Measurements from ENCODE around the gene PIK3CG. TPM values are rescaled to one million over a fixed set of nuclear protein-coding genes. Genes with fewer than 3 reads are reported as not detected.
A peak's percentile ranks its signal among the peaks of the same experiment; 100 is the strongest.
"Not testable (repeated sequence)": the region's sequence is repeated elsewhere in the genome, so short reads cannot be mapped to it uniquely, and the experiment has no call there.

The PIK3CG gene
- total RNA-seq, 1 donor from 2014 or later: 0.23 TPM

DNA sequence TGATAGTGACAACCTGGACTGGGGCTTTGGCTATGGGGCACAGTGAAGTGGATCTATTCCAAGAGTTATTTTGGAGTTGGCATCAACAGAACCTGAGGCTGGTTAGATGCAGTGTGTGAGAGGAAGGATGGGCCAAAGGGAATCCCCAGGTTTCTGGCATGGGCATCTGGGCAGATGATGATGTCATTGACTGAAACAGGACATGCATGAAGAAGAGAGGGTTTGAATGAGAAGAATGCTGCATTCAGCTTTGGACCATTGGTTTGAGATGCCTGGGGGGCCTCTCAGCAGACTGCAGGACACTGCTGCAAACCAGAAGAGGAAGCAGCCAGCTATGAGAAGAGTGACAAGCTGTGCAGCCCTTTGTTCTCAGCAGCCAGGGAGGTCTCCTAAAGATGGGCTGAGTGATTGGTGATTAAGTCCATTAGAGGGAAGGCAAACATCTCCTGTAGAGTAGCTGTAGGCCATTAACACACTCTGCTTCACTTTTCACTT, 23.1 kb upstream of the PIK3CG start:
- DNase-seq (ENCODE audit: low read depth): peak; percentile 77

DNA sequence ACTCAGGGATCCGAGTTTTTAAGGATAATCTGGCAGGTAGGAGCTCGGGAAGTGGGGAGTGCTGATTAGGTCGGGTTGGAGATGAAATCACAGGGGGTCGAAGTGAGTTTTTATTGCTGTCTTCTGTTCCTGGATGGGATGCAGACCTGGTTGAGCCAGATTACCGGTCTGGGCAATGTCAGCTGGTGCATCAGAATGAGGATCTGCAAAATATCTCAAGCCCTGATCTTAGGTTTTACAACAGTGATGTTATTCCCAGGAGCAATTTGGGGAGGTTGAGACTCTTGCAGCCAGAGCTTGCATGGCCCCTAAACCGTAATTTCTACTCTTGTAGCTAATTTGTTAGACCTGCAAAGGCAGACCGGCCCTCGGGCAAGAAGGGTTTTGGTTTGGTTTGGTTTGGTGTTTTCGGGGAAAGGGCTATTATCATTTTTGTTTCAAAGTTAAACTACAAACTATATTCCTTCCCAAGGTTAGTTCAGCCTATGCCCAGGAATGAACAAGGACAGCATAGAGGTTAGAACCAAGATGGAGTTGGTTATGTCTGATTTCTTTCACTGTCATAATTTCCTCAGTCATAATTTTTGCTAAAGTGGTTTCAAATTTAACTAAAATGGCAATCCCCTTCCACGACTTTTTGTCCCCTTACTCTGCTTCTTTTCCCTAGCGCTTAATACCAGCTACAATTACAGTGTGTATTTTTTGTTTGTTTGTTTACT, 20.6 kb upstream of the PIK3CG start:
- DNase-seq (ENCODE audit: low read depth): no peak
- TF ChIP-seq, protein P1, sequence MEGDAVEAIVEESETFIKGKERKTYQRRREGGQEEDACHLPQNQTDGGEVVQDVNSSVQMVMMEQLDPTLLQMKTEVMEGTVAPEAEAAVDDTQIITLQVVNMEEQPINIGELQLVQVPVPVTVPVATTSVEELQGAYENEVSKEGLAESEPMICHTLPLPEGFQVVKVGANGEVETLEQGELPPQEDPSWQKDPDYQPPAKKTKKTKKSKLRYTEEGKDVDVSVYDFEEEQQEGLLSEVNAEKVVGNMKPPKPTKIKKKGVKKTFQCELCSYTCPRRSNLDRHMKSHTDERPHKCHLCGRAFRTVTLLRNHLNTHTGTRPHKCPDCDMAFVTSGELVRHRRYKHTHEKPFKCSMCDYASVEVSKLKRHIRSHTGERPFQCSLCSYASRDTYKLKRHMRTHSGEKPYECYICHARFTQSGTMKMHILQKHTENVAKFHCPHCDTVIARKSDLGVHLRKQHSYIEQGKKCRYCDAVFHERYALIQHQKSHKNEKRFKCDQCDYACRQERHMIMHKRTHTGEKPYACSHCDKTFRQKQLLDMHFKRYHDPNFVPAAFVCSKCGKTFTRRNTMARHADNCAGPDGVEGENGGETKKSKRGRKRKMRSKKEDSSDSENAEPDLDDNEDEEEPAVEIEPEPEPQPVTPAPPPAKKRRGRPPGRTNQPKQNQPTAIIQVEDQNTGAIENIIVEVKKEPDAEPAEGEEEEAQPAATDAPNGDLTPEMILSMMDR (conservative IDR thresholded peaks at IDR 0.05; ENCODE audit: low read depth, low read length): no peak
- H3K4me3 ChIP-seq (ENCODE audit: low read depth, low read length): no peak overlapping the region

More for the DNA sequence above, 23.1 kb upstream of the PIK3CG start:
- H3K4me3 ChIP-seq (ENCODE audit: low read depth, low read length): no peak overlapping the region
- TF ChIP-seq, protein P1 (conservative IDR thresholded peaks at IDR 0.05; ENCODE audit: low read depth, low read length): no peak

DNA sequence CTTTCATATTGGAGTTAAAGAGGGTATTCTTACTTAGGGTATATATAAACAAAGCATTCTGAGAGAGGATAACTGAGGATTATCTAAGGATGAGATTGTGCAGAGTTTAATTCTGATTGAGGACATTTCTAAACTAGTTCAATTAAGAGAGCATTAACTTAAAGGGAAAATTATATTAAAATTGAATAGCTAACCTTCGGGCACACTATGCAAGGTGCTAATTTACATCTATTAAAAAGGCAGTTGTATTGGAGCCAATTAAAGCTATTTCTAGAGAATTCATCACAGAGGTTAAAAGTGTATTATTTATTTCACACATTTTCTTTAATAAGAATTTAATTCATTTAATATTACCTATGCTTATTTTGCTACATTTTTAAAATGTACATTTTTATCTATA, 17.0 kb upstream of the PIK3CG start:
- DNase-seq (ENCODE audit: low read depth): no peak
- no peak overlapping the region for H3K4me3 ChIP-seq (ENCODE audit: low read depth, low read length)
- TF ChIP-seq, protein P1 (conservative IDR thresholded peaks at IDR 0.05; ENCODE audit: low read depth, low read length): no peak

DNA sequence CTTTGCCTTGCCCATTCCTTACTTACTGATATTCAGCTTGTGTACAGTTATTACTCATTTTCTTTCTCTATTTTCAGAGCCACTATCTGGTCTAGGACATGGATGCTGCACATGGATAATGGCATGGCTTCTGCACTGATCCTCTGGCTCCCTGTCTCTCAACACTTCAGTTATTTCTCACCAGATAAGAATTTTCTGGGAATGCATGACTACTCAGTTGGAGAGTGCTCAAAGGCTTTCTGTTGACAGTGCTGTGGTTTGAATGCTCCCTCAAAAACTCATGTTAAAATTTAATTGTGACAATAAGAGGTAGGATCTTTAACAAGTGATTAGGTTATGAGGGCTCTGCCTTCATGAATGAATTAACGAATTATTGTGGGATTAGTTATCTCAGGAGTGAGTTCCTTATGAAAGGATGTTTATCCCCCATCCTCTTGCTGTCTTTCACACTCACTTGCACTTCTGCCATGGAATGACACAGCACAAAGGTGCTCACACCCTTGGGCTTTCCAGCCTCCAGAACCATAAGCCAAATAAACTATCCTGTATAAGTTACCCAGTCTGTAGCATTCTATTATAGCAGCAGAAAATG, 16.1 kb upstream of the PIK3CG start:
- TF ChIP-seq, protein P1 (conservative IDR thresholded peaks at IDR 0.05; ENCODE audit: low read depth, low read length): no peak
- H3K4me3 ChIP-seq (ENCODE audit: low read depth, low read length): no peak overlapping the region
- DNase-seq (ENCODE audit: low read depth): peak; percentile 98

DNA sequence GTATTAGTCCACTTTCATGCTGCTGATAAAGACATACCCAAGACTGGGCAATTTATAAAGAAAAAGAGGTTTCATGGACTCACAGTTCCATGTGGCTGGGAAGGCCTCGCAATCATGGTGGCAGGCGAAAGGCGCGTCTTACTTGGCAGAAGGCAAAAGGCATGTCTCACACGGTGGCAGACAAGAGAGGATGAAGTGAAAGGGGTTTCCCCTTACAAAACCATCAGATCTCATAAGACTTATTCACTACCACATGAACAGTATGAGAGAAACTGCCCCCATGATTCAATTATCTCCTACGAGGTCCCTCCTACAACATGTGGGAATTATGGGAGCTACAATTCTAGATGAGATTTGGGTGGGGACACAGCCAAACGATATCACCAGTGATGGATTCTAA, 13.4 kb upstream of the PIK3CG start:
- not testable (repeated sequence) for DNase-seq (ENCODE audit: low read depth); H3K4me3 ChIP-seq (ENCODE audit: low read depth, low read length)

DNA sequence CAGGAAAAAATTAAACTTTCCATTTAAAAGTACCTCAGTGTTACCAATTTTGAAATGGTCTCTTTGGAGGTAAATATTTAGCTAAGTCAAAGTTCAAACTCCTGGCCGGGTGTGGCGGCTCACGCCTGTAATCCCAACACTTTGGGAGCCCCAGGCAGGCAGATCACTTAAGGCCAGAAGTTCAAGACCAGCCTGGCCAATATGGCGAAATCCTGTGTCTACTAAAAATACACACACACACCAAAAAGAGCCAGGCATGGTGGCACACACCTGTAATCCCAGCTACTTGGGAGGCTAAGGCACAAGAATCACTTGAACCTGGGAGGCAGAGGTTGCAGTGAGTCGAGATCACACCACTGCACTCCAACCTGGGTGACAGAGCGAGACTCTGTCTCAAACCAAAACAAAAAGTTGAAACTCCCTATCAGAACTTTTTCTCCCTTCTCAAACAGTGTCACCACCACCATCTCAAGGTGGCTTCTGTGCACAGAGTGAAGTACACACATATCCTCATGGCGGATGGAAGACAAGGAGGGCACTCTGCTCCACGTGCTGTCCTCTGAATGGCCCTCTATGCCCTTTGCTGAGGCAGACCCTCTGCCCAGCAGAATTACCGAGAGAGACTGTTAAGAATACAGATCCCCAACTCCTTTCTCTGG, 11.7 kb upstream of the PIK3CG start:
- no peak for DNase-seq (ENCODE audit: low read depth)
- no peak overlapping the region for H3K4me3 ChIP-seq (ENCODE audit: low read depth, low read length)
- TF ChIP-seq, protein P1 (conservative IDR thresholded peaks at IDR 0.05; ENCODE audit: low read depth, low read length): no peak

DNA sequence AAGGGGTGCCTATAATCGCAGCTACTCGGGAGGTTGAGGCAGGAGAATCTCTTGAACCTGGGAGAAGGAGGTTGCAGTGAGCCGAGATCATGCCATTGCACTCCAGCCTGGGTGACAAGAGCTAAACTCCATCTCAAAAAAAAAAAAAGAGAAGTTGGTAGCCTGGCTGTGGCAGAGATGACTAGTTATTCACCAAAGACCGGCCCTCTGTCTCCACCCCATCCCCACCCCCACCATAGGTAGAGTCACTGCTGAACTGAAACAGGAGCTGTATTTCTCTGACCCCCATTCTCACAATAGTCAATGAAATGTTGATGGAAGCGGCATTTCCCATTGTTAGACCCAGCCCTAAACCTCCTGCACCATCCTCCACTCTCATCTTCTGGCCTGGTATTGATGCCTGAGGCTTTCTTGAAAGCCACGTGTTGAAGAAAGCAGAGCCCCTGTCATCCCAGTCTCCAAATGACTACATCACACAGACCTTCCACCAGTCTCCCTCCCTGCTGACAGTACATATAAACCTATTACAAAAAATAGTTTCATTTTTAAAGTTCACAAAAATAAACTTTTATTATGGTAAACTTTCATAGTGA, 9.4 kb upstream of the PIK3CG start:
- TF ChIP-seq, protein P1 (conservative IDR thresholded peaks at IDR 0.05; ENCODE audit: low read depth, low read length): no peak
- DNase-seq (ENCODE audit: low read depth): no peak
- no peak overlapping the region for H3K4me3 ChIP-seq (ENCODE audit: low read depth, low read length)
